GM12892 (cell line): ENCODE measurements around the gene TRAF3.

Experiments used
- POLR2A ChIP-seq: IDR thresholded peaks from 2 replicates; pipeline ENCODE4 v1.6.1; 2011; ENCODE audit warnings: low read depth, low read length, control low read depth
- POLR2AphosphoS5 ChIP-seq: IDR thresholded peaks from 2 replicates; pipeline ENCODE4 v1.6.1; 2011; ENCODE audit warnings: low read depth, low read length, control low read depth

DNA sequence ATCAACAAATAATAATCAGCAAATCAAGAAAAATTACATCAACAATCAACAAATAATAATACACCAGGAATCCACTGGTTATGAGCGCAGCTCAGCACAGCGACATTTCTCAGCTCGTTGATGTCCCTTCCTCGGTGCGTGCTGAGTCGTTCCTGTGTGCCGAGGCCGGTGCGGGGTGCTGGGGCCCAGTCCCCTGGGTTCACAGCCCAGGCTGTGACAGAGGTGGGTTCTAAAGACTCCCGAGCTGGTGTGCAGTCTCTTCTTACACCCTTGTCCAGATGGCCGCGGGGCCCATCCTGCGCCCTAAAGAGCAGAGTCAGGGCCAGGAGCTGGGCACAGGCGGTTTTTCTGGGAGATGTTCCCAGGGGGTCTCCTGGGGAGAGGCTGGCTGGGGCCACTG, 26.9 kb upstream of the TRAF3 start:
- TF ChIP-seq POLR2AphosphoS5 (no peak), POLR2A (no peak)
